DOHH2 (cell line): ENCODE results near the gene GEMIN7.

Experiments
- H3F3A ChIP-seq: fragments of 200-600 bp; sonication (generic), shearing (Covaris generic); 2 replicates; pipeline ENCODE4 v1.6.0; 2016; ENCODE audit warnings: antibody characterized with exemption, mild to moderate bottlenecking; ENCODE audit not compliant: control insufficient read depth, insufficient read depth
- H3K27ac ChIP-seq: fragments of 200-600 bp; sonication (generic); 2 replicates; pipeline ENCODE4 v1.5.1; 2014; ENCODE audit warnings: low read depth, mild to moderate bottlenecking, low read length, moderate library complexity
- H3K27me3 ChIP-seq: fragments of 200-600 bp; sonication (generic); 2 replicates; pipeline ENCODE4 v1.6.1; 2014; ENCODE audit warnings: mild to moderate bottlenecking, low read length, mixed read lengths; ENCODE audit not compliant: control insufficient read depth
- H3K36me3 ChIP-seq: fragments of 200-600 bp; sonication (generic); 2 replicates; pipeline ENCODE4 v1.6.1; 2014; ENCODE audit warnings: mild to moderate bottlenecking, low read length, moderate library complexity, mixed read lengths; ENCODE audit not compliant: control insufficient read depth
- H3K4me1 ChIP-seq: fragments of 200-600 bp; sonication (generic); 2 replicates; pipeline ENCODE4 v1.6.1; 2014; ENCODE audit warnings: mild to moderate bottlenecking, low read length, mixed read lengths; ENCODE audit not compliant: control insufficient read depth
- H3K4me2 ChIP-seq: fragments of 200-600 bp; sonication (generic); 2 replicates; pipeline ENCODE4 v1.6.0; 2014; ENCODE audit warnings: mild to moderate bottlenecking, low read length, moderate library complexity
- H3K4me3 ChIP-seq: fragments of 200-600 bp; sonication (generic); 2 replicates; pipeline ENCODE4 v1.5.1; 2014; ENCODE audit warnings: mild to moderate bottlenecking, low read length, mixed read lengths
- H3K79me2 ChIP-seq: fragments of 200-600 bp; sonication (generic); 2 replicates; pipeline ENCODE4 v1.6.1; 2014; ENCODE audit warnings: mild to moderate bottlenecking, low read length, mixed read lengths; ENCODE audit not compliant: control insufficient read depth
- H3K9me2 ChIP-seq: fragments of 200-600 bp; sonication (generic); replicated peaks from 2 replicates; pipeline ENCODE4 v1.6.1; 2014; ENCODE audit warnings: mild to moderate bottlenecking, low read length, mixed read lengths; ENCODE audit not compliant: control insufficient read depth
- H3K9me3 ChIP-seq: fragments of 200-600 bp; sonication (generic); 2 replicates; pipeline ENCODE4 v1.6.1; 2014; ENCODE audit warnings: antibody characterized with exemption, low read length, mixed read lengths; ENCODE audit not compliant: control insufficient read depth, insufficient read depth
- H4K20me1 ChIP-seq: fragments of 200-600 bp; sonication (generic); 2 replicates; pipeline ENCODE4 v1.6.0; 2014; ENCODE audit warnings: low read depth, mild to moderate bottlenecking, antibody characterized with exemption, low read length, moderate library complexity; ENCODE audit not compliant: control insufficient read depth, insufficient read depth
- EZH2phosphoT487 ChIP-seq: fragments of 200-600 bp; sonication (generic); IDR thresholded peaks from 2 replicates; pipeline ENCODE4 v1.6.1; 2017; ENCODE audit warnings: borderline replicate concordance, mild to moderate bottlenecking, antibody characterized with exemption, low read length, moderate library complexity, mixed read lengths
- TF ChIP-seq, protein P1 (sequence below): fragments of 200-600 bp; sonication (generic); IDR thresholded peaks from one replicate; pipeline ENCODE4 v1.5.1; 2014; ENCODE audit warnings: antibody characterized with exemption, mild to moderate bottlenecking, low read depth, low read length; ENCODE audit not compliant: poor library complexity, severe bottlenecking

GEMIN7 gene

DNA sequence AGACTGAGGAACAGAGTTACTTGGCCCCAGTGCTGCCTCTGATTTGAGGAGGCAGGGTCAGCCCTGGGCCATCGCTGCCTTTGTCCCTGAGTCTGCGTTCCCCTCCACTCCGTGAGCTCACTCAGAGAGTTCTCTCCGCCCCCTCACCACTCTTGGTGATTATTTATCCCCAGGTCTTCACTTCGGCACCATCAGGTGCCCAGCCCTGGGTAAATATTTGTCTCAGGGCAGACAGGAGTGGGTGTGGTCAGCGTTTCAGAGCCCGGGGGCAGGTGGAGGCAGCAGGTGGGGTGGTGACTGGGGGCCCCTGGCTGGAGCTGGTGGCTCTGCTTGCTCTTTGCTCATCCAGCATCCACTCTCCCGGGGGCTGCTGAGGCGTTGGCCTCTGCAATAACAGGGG is 34.6 kb downstream of the GEMIN7 start:
- Histone ChIP-seq H3F3A (no peaks in the 10 kb centered on the region), H3K4me2 (no peak overlapping the region), H3K36me3 (0 out of 2 replicates have a peak, but pooled peaks cover 3% of the 10 kb centered on the region), H4K20me1 (peaks cover 25% of the 10 kb centered on the region), H3K27me3 (no peaks in the 10 kb centered on the region), H3K79me2 (peaks cover 97% of the 10 kb centered on the region), H3K4me3 (no peak overlapping the region), H3K9me2 (no peaks in the 10 kb centered on the region), H3K4me1 (peaks cover 67% of the 10 kb centered on the region), H3K9me3 (no peaks in the 10 kb centered on the region), H3K27ac (no peak overlapping the region)
- TF ChIP-seq, protein P1, sequence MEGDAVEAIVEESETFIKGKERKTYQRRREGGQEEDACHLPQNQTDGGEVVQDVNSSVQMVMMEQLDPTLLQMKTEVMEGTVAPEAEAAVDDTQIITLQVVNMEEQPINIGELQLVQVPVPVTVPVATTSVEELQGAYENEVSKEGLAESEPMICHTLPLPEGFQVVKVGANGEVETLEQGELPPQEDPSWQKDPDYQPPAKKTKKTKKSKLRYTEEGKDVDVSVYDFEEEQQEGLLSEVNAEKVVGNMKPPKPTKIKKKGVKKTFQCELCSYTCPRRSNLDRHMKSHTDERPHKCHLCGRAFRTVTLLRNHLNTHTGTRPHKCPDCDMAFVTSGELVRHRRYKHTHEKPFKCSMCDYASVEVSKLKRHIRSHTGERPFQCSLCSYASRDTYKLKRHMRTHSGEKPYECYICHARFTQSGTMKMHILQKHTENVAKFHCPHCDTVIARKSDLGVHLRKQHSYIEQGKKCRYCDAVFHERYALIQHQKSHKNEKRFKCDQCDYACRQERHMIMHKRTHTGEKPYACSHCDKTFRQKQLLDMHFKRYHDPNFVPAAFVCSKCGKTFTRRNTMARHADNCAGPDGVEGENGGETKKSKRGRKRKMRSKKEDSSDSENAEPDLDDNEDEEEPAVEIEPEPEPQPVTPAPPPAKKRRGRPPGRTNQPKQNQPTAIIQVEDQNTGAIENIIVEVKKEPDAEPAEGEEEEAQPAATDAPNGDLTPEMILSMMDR, result no peak
- TF ChIP-seq EZH2phosphoT487, result no peak

DNA sequence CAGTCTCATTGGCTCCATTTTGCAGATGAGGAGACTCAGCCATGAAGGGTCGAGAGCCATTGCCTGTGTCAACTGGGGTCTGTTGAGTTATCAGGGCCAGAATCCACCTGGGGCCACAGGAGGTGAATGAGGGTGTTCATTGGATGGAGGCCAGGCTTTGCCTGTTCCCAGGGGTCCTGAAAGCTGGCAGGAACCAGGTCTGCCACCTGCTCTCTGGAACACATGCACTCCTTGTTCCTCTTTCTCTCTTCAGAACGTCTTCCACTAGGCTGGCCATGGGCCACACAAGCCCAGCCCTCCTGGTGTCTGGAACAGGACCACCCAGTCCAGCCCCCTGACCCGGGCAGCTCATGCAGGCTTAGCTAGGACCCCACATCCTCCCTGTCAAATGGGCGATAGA is 35.1 kb downstream of the GEMIN7 start:
- H3K36me3 ChIP-seq, result 0 out of 2 replicates have a peak, but pooled peaks cover 3% of the 10 kb centered on the region
- H3F3A ChIP-seq, result no peaks in the 10 kb centered on the region
- peaks cover 72% of the 10 kb centered on the region for H3K4me1 ChIP-seq
- H3K9me3 ChIP-seq, result no peaks in the 10 kb centered on the region
- H3K79me2 ChIP-seq, result peaks cover 97% of the 10 kb centered on the region
- no peak overlapping the region for H3K27ac ChIP-seq
- TF ChIP-seq, protein P1, result no peak
- TF ChIP-seq EZH2phosphoT487, result no peak
- no peak overlapping the region for H3K4me2 ChIP-seq
- H3K27me3 ChIP-seq, result no peaks in the 10 kb centered on the region
- peaks cover 26% of the 10 kb centered on the region for H4K20me1 ChIP-seq
- no peaks in the 10 kb centered on the region for H3K9me2 ChIP-seq
- no peak overlapping the region for H3K4me3 ChIP-seq

GRCh38 chr19:45115809-45116615 is 37.0 kb downstream of the GEMIN7 start:
- H3K9me3 ChIP-seq, result no peaks in the 10 kb centered on the region
- H3K4me1 ChIP-seq, result peaks cover 62% of the 10 kb centered on the region
- peak overlapping the region; percentile 56 for H3K4me2 ChIP-seq
- no peaks in the 10 kb centered on the region for H3K27me3 ChIP-seq
- no peak overlapping the region for H3K27ac ChIP-seq
- peaks cover 25% of the 10 kb centered on the region for H4K20me1 ChIP-seq
- no peaks in the 10 kb centered on the region for H3K9me2 ChIP-seq
- H3K79me2 ChIP-seq, result peaks cover 95% of the 10 kb centered on the region
- no peaks in the 10 kb centered on the region for H3F3A ChIP-seq
- no peak for TF ChIP-seq EZH2phosphoT487
- TF ChIP-seq, protein P1, result no peak
- H3K36me3 ChIP-seq, result no peaks in the 10 kb centered on the region
- no peak overlapping the region for H3K4me3 ChIP-seq
